Measurements from ENCODE around the gene CLSTN2.

The CLSTN2 gene

GRCh38 chr3:140497331-140497730 lies 562.3 kb downstream of the CLSTN2 start:
- H3K4me3 ChIP-seq, result no peak overlapping the region
- no peak overlapping the region for H3K27ac ChIP-seq

- Histone ChIP-seq H3K4me3 (no peak overlapping the region), H3K27ac (no peak overlapping the region)
Observed at GRCh38 chr3:140499114-140499757, 564.3 kb downstream of the CLSTN2 start.

- Histone ChIP-seq H3K4me3 (no peak overlapping the region), H3K27ac (no peak overlapping the region)
Observed at GRCh38 chr3:140500473-140500872, 565.5 kb downstream of the CLSTN2 start.

- H3K27ac ChIP-seq, result no peak overlapping the region
- no peak overlapping the region for H3K4me3 ChIP-seq
Observed at GRCh38 chr3:140501061-140501769, 566.2 kb downstream of the CLSTN2 start.

GRCh38 chr3:140501770-140502364 lies 566.9 kb downstream of the CLSTN2 start:
- no peak overlapping the region for H3K4me3 ChIP-seq
- H3K27ac ChIP-seq, result no peak overlapping the region

GRCh38 chr3:140505213-140505612 lies 570.2 kb downstream of the CLSTN2 start:
- no peak overlapping the region for H3K27ac ChIP-seq
- no peak overlapping the region for H3K4me3 ChIP-seq

- Histone ChIP-seq H3K4me3 (no peak overlapping the region), H3K27ac (no peak overlapping the region)
Observed at GRCh38 chr3:140505876-140506275, 570.9 kb downstream of the CLSTN2 start.

GRCh38 chr3:140508550-140508949 lies 573.6 kb downstream of the CLSTN2 start:
- H3K4me3 ChIP-seq, result no peak overlapping the region
- H3K27ac ChIP-seq, result no peak overlapping the region

- no peak overlapping the region for H3K27ac ChIP-seq
- H3K4me3 ChIP-seq, result no peak overlapping the region
Observed at GRCh38 chr3:140509534-140509933, 574.5 kb downstream of the CLSTN2 start.

GRCh38 chr3:140510303-140510861 lies 575.4 kb downstream of the CLSTN2 start:
- Histone ChIP-seq H3K27ac (no peak overlapping the region), H3K4me3 (no peak overlapping the region)

- no peak overlapping the region for H3K27ac ChIP-seq
- no peak overlapping the region for H3K4me3 ChIP-seq
Observed at GRCh38 chr3:140521751-140522445, 586.9 kb downstream of the CLSTN2 start.

GRCh38 chr3:140522653-140523380 lies 587.8 kb downstream of the CLSTN2 start:
- no peak overlapping the region for H3K4me3 ChIP-seq

GRCh38 chr3:140523600-140523999 lies 588.6 kb downstream of the CLSTN2 start:
- Histone ChIP-seq H3K4me3 (no peak overlapping the region), H3K27ac (no peak overlapping the region)

More at GRCh38 chr3:140522653-140523380, 587.8 kb downstream of the CLSTN2 start:
- no peak overlapping the region for H3K27ac ChIP-seq

- no peak overlapping the region for H3K4me3 ChIP-seq
- H3K27ac ChIP-seq, result no peak overlapping the region
Observed at GRCh38 chr3:140527156-140527555, 592.2 kb downstream of the CLSTN2 start.

- H3K27ac ChIP-seq, result no peak overlapping the region
- H3K4me3 ChIP-seq, result no peak overlapping the region
Observed at GRCh38 chr3:140529096-140529495, 594.1 kb downstream of the CLSTN2 start.

- no peak overlapping the region for H3K27ac ChIP-seq
- no peak overlapping the region for H3K4me3 ChIP-seq
Observed at GRCh38 chr3:140529558-140529957, 594.6 kb downstream of the CLSTN2 start.

- no peak overlapping the region for H3K4me3 ChIP-seq
- no peak overlapping the region for H3K27ac ChIP-seq
Observed at GRCh38 chr3:140530131-140530530, 595.1 kb downstream of the CLSTN2 start.

GRCh38 chr3:140530603-140531002 lies 595.6 kb downstream of the CLSTN2 start:
- no peak overlapping the region for H3K27ac ChIP-seq
- H3K4me3 ChIP-seq, result no peak overlapping the region

GRCh38 chr3:140532793-140533330 lies 597.9 kb downstream of the CLSTN2 start:
- Histone ChIP-seq H3K4me3 (no peak overlapping the region), H3K27ac (no peak overlapping the region)

Measured in skin epidermis (tissue), 12 donors.